HG03378 (cell line): ENCODE measurements around the gene GYS1.

ENCODE experiments used
- ATAC-seq: cut with Tn5 transposase; IDR thresholded peaks from one replicate; pipeline ENCODE4 v1.9.1; 2021; ENCODE audit warnings: mild to moderate bottlenecking, moderate library complexity; ENCODE audit not compliant: unreplicated experiment

Gene GYS1

GRCh38 chr19:48990400-48990799 is 2.7 kb downstream of the GYS1 start:
- ATAC-seq = no peak

GRCh38 chr19:48989701-48990291 is 3.3 kb downstream of the GYS1 start:
- no peak for ATAC-seq

- ATAC-seq = no peak
Observed at GRCh38 chr19:48988860-48989259, 4.2 kb downstream of the GYS1 start.

GRCh38 chr19:48988286-48988685 is 4.8 kb downstream of the GYS1 start:
- no peak for ATAC-seq

- no peak for ATAC-seq
Observed at GRCh38 chr19:48987323-48987722, 5.8 kb downstream of the GYS1 start.

GRCh38 chr19:48986211-48986610 is 6.9 kb downstream of the GYS1 start:
- no peak for ATAC-seq

- no peak for ATAC-seq
Observed at GRCh38 chr19:48985711-48986110, 7.4 kb downstream of the GYS1 start.

- ATAC-seq = no peak
Observed at GRCh38 chr19:48982280-48982679, 10.8 kb downstream of the GYS1 start.

GRCh38 chr19:48977061-48977460 is 16.0 kb downstream of the GYS1 start:
- no peak for ATAC-seq

- ATAC-seq = no peak
Observed at GRCh38 chr19:48975947-48976847, 16.9 kb downstream of the GYS1 start.

GRCh38 chr19:48970923-48971395 is 22.1 kb downstream of the GYS1 start:
- no peak for ATAC-seq

GRCh38 chr19:48970139-48970766 is 22.9 kb downstream of the GYS1 start:
- ATAC-seq = no peak

GRCh38 chr19:48969276-48970138 is 23.6 kb downstream of the GYS1 start:
- no peak for ATAC-seq

- ATAC-seq = no peak
Observed at GRCh38 chr19:48968813-48969218, 24.3 kb downstream of the GYS1 start.

GRCh38 chr19:48968179-48968661 is 24.9 kb downstream of the GYS1 start:
- no peak for ATAC-seq

- ATAC-seq = no peak
Observed at GRCh38 chr19:48967346-48968178, 25.5 kb downstream of the GYS1 start.

GRCh38 chr19:48966541-48967345 is 26.4 kb downstream of the GYS1 start:
- ATAC-seq = no peak

GRCh38 chr19:48965806-48966540 is 27.1 kb downstream of the GYS1 start:
- ATAC-seq = peak; percentile 24
